GM20431 (cell line): ENCODE data around the gene GPR137C.

Experiments used
- in situ Hi-C: fragments of 300-500 bp; cut with MseI, MboI; formaldehyde crosslinking; loops from one replicate; pipeline ENCODE4 v1.15.0; 2020; ENCODE audit warnings: low sequenced_read_pairs; ENCODE audit not compliant: unreplicated experiment

The GPR137C gene, protein sequence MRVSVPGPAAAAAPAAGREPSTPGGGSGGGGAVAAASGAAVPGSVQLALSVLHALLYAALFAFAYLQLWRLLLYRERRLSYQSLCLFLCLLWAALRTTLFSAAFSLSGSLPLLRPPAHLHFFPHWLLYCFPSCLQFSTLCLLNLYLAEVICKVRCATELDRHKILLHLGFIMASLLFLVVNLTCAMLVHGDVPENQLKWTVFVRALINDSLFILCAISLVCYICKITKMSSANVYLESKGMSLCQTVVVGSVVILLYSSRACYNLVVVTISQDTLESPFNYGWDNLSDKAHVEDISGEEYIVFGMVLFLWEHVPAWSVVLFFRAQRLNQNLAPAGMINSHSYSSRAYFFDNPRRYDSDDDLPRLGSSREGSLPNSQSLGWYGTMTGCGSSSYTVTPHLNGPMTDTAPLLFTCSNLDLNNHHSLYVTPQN

DNA sequence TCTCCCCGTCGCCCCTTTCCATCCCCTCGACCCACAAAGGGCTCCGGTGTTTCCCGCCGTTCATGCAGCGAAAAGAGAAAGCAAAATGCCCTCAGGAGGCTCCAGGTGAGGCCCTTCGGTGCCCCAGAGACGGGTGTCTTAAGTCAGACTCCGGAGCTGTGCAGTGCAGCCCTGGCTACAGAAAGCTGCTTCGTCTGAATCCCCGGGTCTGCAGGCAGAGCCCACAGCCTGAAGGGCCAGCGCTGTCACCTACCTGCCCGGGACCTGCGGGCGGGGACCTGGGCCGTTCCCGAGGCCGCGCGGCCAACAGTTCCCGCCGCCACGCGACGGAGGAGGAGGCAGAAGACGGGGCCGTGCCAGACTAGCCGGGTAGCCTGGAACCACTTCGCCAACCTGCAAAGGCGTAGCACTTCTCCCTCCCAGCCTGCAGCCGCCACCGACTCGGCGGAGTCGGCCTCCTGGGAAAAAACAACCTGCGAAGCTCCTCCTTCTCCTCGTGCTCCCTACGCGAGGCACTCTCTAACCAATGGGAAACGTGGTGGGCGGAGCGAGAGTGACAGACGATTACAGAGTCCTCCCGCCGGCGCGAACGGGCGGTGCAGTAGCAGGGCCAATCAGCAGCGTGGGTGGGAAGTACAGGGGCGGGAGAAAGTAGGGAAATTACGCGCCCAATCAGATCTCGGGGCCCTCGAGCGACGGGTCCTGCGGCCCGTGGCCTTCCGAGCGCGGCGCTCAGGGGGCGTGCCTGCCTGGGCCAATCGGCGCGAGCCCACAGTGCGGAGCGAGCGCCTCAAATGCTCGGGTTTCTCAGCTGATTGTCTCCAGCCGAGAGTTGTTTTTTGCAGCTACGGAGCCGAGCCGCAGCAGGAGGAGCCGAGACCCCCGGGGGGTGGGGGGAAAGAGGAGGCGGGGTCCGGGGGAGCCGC is at the start of gene GPR137C, which contains the start of gene TXNDC16:
GPR137C (plus strand) TSS at position 774 of the 926 bp plus-strand sequence. CDS start 312 bp downstream, outside the sequence.
TXNDC16 (minus strand) TSS at position 443 of the 926 bp plus-strand sequence. CDS start 8,948 bp downstream, outside the sequence.
- in situ Hi-C loops: no loop called here

DNA sequence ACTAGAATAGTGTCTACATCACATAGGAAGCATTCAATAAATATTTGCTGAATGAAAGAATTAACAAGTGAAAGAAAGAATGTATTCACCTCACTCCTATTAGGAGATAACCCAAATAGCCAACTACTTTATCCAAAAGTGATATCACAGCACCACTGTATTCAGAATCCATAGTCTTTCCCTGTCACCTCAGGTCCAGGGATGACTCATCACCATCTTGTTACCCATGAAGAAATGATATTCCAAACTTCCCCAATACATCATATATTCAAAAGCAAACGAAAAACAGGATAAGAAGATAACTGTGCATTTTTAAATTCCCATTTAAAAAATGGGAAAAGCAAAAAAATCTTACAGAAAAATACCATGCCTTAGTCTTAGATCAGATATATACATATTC is 39.4 kb upstream of the GPR137C start:
- in situ Hi-C loops: no loop called here

DNA sequence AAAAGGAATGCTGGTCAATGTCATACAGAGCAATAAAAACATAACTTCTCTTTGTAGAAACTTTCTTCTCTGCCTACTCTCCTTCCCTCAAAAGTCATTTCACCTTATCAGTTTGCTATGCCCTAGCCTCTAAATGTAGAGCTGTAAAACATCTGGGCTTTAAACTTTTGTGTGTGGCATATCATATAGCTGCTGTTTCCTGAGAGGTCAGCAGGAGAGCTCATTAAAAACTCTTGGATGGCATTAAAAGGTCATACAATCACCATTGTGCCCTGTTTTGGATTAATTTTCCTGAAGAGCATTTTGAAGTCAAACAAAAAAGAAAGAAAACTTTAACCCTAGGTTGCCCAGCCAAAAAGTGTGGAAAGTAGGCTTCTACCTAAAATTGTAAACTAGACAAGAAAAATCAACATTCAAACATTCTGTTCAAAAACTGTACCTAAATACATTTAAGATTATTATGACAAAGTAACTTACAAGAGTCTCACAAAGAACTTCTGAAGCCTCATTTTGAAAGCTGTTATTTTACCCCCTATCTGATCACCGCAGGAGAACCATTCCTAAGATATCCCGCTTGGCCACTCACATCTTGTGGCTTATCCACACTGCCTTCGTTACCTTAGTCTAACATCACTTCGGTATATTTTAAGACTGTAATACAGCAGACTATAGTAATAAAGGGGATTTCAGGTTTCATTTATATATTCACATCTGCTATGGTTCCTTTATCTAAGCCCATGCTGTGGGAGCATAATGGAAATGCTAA is 38.4 kb upstream of the GPR137C start:
- in situ Hi-C loops: no loop called here

DNA sequence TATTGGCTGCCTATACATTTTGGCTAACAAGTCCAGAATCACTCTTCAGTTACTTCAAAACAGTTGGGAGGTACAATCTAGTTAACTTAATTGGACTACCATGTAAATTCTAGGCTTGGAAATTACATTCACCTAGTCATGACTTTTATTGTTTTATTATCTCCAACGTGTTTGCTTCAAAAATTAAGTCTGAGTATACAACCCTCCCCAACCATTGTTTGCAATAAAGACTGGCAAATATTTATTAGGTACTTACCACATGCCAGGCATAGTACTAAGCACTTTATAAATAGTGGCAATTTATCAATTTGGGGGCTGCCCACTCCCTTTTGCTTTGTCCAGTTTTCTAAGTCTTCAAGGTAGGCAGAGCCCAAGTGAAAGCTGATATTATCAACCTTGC is 30.6 kb upstream of the GPR137C start:
- in situ Hi-C loops: no loop called here

DNA sequence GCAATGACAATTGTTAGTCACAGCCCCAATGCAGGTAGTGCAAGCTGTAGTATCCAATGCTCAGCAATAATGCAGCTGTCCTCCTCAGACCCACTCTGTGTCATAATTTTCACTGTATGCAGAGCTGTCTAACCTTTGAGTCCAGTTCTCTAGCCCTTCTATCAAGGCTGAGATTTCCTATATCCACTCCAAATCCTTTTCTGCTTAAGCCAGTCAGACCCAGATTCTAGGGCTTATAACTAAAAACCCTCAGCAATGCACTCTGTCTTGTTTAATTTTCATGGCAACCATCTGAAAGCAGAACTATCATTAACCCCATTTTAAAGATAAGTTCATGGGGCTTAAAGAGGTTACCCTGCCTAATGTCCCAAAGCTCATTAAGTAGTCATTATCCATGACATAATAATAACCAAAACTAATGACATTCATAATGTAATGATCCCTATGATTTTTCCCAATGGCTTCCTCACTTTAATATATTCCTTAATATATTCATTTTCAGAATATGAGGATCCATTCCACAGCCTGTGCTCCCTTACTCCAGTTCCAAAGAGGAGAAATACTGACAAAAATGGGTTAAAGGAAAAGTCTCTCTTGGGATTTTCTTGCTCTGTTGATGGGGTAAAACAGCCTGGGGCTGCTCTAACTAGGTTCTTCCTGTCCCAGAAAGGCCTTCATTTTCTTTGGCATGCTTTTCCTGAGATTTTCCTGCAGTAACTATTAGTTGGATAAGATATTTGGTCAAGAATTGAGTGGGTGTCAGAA is 29.9 kb upstream of the GPR137C start:
- in situ Hi-C loops: no loop called here

DNA sequence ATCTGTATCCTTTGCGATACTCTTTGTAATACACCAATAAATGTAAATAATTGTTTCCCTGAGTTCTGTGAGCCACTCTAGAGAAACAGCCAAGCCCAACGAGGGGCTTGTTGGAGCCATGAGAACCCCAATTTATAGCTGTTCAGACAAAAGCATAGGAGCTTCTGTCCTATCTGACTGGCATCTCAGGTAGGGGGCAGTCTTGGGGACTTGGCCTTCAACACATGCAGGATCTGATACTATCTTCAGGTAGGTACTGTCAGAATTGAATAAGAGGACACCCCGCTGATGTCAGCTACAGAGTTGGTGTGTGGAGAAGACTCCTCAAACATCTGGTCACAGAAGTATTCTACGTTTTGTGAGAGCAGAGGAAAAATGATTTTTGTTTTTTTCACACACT is 25.6 kb upstream of the GPR137C start:
- in situ Hi-C loops: no loop called here

DNA sequence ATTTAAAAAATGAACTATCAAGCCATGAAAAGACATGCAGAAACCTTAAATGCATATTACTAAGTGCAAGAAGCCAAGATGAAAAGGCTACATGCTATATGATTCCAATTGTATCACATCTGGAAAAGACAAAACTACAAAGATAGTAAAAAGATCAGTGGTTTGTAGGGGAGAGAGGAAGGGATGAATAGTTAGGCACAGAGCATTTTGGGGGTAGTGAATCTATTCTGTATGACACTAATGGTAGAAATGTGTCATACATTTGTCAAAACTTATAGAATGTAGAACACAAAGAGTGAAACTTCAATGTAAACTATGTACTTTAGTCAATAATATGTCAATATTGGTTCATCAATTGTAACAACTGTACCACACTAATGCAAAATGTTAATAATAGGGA is 21.2 kb upstream of the GPR137C start:
- in situ Hi-C loops: no loop called here

DNA sequence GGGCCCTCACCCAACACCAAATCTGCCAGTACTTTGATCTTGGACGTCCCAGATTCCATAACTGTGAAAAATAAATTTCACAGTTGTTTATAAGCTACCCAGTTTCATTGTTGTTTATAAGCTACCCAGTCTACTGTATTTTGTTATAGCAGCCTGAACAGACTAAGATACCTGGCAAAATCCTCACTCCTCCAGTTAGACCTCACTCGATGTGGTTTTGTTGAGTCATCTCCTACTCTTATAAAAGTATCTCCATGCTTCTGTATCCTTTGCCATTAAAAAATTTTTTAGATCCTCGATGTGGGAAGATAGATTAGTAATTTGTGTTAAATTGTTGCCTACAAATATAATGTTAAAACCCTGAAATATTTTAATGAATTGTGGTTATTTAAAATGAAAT is 16.4 kb upstream of the GPR137C start:
- in situ Hi-C loops: no loop called here

DNA sequence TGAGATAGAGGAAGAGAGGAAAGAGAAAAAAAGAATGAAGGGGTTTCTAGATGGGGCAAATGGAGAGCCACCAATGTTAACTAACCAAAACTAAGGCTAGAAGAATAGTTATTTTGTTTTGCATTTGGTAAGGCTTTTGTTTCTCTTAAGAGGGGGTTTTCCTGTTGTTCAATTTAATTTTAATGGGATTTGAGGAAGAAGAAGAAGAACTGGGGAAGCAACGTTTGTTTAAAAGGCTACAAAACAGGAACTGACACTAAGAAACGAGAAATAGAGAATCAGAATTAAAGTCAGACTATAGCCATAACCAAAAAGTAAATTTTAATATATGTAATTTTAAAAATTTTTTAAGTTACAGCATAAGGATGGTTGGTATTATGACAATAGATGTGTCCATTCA is 14.0 kb upstream of the GPR137C start:
- in situ Hi-C loops: no loop called here

DNA sequence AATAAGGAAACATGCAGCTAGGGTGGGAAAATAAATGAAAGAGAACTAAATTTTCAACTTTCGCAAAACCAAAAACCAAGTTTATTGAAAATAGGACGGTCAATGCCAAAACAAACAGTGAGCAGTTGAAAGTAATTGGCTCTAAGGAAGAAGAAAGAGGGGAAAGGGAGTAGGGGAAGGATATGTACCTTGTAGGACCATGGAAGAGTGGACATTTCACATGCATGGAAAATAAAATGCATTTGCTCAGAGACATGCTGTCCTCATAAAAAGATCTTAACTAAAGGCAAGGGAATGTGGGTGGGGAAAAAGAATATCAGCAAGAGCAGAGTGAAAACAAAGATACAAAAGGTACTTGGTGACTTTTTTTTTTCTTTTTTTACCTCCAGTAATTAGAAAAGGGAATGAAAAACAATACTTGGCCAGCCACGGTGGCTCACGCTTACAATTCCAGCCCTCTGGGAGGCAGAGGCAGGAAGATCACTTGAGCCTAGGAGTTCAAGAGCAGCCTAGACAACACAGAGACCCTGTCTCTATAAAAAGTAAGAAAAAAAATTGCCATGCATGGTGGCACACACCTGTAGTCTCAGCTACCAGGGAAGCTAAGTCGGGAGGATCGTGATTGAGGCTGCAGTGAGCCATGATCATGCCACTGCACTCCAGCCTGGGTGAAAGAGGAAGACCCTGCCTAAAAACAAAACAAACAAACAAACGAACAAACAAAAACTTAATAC is 6.9 kb upstream of the GPR137C start:
- in situ Hi-C loops: no loop called here

DNA sequence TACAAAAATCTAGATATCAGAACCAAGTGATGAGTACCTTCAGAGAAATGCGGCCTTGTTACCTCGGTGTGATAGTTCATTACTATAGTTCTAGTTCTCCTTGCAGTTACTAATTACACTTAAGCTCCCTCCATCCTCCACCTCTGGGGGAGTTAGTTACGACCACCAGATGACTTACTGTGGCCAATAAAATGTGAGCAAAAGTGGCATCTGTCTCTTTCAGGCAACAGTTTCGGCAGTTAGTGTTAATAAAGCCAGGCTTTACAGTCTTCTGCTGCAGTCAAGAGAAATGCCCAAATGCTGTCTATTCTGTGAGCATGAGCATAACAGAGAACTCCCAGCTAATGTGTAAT is 6.3 kb upstream of the GPR137C start:
- in situ Hi-C loops: no loop called here

DNA sequence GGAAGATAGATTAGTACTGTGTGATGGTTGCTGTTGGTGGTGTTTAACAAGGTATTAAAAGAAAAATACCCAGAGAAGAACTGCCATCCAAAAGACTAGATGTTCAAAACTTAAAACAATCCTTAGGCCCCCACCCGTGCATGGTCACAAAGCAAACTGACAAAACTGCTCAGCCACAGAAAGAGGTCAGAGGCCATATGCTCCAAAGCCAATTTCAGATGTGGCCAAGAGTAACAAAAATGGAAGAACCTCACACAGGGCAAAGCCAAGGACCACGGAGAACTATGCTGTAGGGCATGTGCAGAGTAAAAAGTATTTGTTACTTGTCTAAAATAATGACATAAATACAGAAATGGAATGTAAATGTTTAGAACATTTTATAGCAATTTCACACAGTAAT is 5.6 kb upstream of the GPR137C start:
- in situ Hi-C loops: no loop called here

DNA sequence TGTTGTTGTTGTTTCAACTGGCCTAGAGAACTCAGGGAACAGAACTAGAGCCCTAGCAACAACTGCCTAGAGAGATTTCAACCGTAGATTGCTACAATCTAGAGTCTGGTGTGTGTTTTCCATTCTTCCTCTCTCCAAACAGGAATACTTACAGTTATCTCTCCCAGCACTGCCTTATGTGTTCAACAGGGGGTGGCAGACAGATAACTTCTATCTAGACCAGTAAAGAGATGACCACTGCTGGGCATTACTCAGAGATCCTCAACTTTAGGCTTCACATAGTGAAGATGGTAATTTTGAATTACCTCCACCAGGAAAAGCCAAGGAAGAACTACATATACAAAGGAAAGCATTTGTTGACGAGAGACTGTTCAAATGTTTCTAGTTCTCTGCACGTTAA is 5.1 kb upstream of the GPR137C start:
- in situ Hi-C loops: no loop called here

DNA sequence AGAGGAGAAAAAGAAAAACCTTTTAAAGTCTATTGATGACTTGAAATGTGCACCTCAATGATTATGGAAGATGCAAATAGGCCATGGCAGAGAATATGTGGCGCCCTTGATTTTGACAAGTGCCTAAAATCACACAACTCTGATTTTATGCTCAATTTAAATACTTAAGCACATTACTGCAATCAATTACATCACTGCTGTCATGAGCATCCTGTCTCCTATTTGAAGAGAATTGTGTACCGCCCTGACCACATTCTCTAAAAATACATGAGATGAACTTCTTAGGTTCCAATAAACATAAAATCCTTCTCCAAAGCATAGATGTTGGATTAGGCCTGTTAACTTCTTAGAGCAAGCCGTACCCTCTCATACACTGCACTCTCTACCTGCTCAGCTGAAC is 2.0 kb upstream of the GPR137C start:
- in situ Hi-C loops: no loop called here

DNA sequence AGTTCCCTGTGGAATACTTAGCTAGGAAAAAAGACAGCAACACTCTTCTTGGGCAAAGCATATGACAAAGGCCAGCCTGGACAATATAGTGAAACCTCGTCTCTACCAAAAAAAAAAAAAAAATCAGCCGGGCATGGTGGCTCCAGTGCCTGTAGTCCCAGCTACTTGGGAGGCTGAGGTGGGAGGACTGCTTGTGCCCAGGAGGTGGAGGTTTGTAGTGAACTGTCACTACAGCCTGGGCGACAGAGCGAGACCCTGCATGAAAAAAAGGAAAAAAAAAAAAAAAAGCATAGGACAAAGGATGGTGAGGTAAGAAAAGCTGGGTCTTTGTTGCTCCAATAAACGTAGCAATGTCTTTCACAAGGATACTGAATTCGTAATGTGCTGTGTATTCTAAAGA is 1.4 kb upstream of the GPR137C start:
- in situ Hi-C loops: no loop called here

DNA sequence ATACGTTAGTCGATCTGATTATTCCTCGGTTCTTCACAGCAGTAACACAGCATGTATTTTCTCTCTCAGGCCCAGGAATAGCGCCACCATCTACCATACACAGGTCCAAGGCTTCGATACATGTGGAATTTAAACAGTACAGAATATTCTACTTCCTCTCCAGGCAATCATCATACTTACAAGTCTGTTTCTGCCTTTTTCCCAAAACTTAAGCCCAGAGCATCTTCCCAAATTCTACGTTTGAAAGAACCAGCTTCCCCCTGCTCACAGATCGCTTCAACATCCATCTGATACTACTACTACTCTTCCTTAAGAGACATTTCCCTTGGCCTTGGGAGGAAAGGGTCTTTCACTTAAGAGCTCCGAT is 957 bp upstream of the GPR137C start:
- in situ Hi-C loops: no loop called here

DNA sequence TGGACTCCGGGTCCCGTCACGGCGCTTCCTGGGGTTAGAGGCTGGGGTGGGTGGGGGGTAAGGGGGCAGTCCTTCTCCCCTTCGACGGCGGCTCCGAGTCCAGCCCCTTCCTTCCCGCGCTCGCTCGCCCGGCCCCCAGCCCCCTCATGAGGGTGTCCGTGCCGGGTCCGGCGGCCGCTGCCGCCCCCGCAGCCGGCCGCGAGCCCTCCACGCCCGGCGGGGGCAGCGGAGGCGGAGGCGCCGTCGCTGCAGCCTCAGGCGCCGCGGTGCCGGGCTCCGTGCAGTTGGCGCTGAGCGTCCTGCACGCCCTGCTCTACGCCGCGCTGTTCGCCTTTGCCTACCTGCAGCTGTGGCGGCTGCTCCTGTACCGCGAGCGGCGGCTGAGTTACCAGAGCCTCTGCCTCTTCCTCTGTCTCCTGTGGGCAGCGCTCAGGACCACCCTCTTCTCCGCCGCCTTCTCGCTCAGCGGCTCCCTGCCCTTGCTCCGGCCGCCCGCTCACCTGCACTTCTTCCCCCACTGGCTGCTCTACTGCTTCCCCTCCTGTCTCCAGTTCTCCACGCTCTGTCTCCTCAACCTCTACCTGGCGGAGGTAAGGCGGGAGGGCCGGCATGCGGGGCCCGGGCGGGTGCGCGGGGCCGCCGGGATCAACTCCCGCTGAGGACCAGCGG is 500 bp downstream of the GPR137C start:
- in situ Hi-C loops: no loop called here
